GM21825 (cell line): ENCODE measurements around the gene GPR17.

Source experiments
- ATAC-seq: cut with Tn5 transposase; IDR thresholded peaks from one replicate; pipeline ENCODE4 v1.9.1; 2021; ENCODE audit warnings: mild to moderate bottlenecking, moderate library complexity; ENCODE audit not compliant: unreplicated experiment

Gene GPR17

DNA sequence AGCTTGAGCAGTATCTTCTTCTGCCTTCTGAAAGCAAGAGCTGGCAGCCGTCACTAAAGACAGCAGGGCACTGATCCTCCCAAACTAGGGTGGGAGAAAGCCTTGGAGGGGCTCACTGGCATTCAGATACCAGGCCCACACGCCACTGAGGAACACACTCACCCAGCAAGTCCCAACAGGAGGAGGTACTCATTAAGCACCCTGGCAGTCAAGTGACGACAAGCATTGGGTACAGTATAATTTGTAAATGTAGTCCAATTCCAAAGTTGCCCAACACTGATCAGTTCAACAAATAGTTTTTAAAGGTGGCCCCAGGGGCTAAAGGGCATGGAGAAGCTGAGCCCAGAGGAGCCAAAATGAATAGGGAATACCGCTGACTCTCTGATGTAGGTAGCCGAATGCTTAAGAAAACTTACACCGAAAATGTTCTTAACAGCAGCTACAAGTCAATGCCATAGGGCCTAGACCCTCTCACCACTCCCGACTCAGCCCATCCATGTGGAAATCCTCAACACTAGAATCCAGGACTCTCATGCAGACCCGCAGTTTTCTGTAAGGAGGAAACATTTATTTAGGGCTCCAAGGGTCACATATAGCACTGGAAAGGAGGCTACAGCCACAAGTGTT is 19.4 kb downstream of the GPR17 start:
- no peak for ATAC-seq

DNA sequence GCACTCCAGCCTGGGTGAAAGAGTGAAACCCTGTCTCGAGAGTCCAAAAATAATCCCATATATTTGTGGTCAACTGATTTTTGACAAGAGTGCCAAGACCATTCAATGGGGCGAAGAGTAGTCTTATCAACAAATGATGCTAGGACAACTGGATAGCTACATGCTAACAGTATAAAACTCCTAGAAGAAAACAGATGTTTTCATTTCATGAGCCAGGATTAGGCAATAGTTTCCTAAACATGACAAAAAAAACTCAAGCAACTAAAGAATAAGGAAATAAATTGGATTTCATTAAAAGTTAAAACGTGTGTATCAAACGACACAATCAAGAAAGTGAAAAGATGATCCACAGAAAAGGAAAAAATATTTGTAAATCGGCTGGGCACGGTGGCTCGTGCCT is 23.1 kb downstream of the GPR17 start:
- ATAC-seq, result no peak

DNA sequence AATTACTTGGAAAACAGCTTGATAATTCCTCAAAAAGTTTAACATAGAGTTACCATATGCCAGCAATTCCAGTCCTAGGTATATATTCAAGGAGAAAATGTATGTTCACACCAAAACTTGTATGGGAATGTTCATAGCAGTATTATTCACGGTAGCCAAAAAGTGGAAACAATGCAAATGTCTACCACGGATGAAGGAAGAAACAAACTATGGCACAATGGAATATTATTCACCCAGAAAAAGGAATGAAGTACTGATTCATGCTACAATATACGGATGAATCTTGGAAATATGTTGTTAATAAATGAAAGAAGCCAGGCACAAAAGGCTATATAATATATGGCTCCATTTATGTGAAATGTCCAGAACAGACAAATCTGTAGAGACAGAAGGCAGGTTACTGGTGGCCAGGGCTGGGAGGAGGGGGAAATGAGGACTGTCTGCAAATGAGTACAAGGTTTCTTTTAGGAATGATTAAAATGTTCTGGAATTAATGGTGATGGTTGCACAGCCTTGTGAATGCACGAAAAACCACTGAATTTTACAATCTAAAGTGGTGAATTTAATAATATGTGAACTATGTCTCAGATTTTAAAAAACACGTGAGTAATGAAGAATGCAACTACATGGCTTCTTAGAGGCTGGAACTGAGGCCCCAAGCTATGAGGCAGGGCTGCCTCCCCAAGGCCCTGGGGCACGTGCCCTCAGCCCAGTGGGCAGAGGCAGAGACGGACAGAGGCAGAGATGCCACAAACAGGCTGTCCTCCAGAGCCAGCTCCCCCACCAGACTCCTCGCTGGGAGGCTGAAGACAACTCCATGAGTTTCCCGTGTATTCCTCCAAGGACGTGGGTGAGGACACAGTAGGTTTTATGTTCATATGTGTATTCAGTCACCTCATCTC is 24.4 kb downstream of the GPR17 start:
- no peak for ATAC-seq

DNA sequence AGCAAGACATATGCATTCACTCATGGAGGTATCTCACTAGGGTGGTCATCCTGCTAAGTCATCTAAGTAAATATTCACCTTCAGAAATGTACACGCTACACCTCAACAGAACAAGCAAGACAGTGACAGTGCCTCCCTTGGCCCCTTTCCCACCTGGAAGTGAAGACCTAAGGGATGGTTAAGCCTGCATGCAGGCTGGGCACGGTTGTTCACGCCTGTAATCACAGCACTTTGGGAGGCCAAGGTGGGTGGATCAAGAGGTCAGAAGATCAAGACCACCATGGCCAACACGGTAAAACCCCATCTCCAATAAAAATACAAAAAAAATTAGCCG is 25.0 kb downstream of the GPR17 start:
- ATAC-seq, result no peak

DNA sequence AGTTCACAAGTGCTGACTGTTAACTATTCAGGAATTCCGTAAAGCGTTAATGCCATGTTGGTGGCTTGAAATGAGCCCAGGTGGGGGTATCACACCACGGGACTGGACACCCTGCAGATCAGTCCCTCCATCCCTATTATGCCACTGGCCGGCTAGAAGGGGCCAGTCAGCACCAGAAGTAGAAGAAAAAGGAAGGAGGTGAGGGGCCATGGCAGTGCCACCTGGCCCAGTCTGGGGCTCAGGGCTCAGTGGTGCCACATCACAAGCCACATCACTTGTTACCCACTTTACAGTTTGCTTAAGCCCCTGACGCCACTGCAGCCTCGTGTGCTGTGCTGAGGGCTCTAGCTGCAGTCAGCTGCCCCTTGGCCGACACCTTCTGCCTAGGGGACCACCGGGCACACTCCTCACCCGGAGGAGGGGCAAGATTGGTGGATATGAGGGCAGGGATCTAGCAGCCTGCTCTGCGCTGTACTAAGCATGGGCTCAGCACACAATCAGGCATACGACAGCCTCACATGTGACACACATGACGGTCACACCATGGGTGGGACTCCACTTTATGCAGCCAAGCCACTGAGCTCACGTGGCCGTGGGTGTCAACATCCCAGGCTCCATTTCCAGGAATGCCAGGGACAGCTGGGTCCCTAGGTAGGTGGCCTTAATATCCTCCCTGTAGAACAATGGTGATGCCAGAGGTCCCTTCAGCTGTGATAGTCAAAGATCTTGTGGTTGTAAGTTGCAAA is 25.8 kb downstream of the GPR17 start:
- no peak for ATAC-seq

DNA sequence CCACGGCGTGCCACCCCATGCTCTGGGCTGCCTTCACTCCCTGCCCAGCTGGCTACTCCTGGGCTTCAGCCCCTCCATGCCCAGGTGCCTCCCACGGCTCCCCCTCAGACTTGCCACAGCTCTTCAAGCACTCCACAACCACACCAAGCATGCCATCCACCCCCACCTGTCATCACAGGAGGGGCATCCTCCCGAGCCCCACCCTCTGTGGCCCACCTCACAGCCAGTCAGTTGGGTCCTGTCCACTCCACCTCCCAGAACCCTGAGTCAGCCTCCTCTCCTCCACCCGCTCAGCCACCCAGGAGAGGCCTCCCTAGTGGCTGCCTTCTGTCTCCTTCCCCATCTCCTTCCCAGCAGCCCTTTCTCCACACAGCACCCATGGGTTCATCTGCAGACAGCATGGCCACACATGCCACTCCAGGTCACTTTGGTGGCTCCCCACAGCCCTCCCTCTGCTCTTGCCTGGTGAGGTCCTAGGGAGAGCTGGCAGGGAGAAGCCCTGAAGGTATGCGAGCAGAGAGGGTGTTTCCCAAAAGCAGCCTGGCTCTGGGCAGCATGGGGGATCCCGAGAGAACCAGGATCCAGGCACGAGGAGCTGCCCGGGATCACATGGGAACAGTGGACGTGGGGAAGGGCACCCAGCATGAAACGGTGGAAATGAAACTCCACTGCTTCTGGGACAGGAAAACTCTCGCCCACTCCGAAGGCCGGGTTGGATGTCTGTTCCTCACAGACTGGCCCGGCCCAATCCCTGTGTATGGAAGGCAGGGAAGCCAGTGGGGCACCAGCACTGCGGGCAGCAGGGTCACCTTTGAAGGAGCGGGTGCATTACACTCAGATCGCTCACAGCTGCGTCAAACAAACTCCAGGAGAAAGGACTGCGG is 26.6 kb downstream of the GPR17 start:
- ATAC-seq, result no peak

DNA sequence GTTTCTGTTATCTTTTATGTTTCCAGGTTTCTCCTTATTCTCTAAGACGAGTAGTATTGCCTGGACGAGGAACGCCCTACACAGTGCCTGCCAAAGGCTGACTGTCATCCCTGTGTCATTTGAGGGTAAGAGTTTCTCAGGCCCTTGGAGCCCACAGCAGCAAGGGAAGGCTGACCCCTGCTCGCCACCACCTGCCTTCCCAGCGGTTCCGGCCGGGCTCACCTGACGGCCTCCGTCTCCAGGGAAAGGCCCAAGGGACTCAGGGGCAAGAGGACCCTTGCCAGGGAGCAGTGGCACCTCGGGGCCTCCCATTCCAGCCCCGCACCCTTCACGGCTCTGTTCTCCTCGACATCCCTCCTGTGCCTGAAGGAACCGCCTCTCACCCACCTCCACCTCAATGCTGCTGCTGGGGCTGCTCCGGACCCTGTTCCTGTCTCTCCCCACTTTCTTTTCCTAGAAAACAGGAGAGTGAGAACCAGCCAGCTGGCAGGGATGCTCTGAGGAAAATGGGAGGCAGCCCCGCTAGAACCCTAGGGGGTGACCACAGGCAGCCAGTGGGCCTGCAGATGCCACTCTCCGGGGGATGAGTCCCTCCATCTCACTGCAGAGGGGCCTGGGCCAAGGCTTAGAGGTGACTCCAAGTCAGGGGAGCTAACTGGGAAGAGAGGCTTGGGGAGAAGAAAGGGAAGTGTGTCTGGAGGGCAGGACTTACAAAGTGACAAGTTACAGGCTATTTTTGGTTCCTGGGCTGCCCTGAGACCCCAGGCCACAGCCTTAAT is 27.5 kb downstream of the GPR17 start:
- ATAC-seq, result no peak

DNA sequence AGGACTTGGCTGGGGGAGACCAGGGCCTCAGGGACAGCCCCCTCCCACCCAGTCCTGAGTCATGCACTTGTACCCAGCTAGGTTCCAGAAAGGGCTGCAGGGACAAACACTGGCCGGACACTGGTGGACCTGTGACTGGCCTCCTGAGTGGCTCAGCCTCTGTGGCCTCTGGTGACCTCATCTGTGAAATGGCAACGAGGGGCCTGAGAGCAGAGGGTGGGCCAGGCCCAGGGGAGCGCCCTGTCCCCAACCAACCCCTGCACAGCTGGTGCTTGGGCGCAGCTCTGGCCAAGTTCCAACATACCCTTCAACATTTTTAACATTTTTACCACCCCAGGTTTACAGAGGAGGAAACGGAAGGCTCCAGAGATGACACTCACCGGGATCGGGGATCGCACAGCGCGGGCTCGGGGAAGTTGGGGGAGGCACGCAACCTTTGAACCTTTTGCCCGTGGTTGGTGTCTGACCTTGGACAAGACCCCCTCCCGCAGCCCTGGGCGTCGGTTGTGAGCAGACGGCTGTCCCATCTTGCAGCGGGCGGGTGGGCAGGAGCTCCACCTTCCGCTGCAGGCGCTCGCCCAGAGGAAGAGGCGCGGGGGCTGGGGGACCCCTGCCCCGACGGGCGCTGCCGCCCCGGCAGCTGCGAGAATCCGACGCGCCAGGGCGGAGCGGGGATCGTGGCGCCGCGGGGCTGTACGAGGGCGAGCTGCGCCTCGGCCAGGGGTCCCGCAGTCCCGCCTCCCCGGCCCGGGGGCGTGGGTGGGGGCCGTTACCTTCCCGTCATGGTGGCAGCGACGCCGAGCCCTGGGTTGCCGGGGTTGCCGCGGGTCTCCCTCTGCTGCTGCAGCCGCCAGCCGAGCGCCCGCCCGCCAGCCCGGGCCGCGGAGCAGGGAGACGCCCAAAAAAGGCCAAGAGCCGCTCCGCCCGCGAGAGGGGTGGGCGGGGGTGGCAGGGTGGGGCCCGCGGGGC is 28.6 kb downstream of the GPR17 start:
- ATAC-seq, result no peak

DNA sequence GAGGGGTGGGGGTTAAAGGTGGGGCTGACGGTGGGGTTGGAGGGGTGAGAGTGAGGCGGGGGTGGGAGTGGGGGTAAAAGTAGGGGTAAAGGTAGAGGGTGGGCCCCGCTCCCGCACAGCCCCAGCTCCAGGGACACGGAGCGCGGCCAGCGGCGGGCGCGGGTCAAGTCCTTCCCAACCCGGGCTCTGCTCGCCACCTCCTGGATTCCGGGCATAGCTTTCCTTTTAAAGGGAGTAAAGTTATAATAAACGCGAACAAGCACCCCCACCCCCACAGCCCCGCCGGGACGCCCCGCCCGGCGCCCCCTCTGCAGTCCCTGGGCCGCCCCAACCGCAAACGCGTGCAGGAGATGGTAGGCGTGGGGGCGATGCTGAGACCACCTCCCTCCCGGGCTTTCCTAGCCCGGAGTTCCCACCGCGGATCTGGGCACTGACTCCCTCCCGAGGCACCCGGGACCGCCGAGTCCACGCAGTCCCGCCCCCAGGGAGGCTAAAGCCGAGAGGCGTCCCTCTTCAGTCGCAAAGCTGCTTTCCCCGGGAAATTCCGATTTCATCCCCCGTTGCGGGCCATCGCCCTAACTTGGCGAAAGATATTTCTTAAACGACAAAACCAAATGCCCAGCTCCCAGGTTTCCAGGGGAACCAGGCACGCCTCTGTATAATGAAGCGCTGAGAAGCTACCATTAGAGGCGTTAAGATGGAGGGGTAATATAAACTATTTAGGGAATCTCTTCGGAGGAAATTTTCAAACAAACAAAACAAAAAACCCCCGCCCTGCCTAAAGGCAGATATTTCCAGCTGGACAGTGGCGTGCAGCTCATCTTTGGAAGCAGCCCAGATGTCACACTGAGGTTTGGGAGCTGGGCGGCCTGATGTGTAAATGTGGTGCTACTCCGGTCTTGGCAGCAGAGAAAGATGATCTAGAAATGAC is 29.6 kb downstream of the GPR17 start, which contains the start of gene LIMS2:
Gene LIMS2, minus strand, starts transcription at position 200 of the 931 bp plus-strand sequence. CDS start 506 bp downstream, outside the sequence.
- no peak for ATAC-seq

DNA sequence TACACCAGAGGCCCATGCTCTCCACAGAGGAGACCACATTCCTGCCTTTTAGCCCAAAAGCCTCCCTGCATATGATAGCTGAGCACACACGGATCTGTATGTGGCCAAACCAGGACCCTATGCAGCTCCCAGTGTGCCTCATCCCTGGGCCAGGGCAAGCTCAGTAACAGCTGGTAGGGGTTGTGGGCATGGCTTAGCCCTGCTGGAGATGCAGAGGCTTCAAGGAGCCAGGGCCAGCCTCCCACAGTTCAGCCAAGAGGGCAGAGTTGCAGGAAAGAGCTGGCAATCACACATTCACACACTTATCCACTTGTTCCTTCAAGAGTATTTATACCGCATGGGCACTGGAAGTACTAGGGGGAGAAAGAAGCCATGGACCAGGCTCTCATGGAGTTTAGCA is 31.0 kb downstream of the GPR17 start:
- ATAC-seq, result no peak

DNA sequence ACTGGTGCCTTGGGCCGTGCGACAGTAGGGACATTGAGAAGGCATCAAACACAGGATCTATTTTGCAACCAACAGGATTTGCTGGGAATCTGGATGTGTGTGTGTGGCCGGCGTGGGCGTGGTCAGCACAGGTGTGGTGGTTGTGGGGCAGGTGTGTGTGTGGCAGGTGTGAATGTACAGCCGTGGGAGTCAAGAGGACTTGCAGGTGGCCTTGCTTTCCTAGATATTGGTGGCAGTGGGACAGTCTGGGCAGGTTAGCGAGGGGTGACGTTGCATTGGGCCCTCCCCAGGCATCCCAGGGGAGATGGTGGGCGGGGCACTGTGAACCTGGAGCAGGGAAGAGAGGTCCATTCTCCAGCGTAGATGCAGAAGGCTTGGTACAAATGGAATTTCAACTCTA is 32.6 kb downstream of the GPR17 start:
- ATAC-seq, result no peak

DNA sequence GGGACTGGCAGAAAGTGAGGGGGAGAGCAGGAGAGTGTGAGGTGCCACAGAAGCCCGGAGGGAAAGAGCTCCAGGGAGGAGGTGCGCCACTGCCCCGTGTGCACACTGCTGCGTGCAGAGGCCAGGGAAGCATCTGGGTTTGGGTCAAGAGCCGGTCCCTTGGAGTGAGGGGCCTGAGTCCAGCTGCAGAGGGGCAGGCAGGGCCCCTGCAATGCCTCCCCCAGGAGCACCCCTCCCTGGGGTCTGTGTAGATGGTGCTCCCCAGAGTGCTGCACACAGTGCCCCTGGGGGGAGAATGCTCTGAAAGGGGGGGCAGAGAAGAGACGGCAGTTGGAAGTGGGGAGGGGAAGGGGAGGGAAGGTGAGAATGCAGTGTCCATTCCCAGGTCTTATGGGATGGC is 33.0 kb downstream of the GPR17 start:
- no peak for ATAC-seq

DNA sequence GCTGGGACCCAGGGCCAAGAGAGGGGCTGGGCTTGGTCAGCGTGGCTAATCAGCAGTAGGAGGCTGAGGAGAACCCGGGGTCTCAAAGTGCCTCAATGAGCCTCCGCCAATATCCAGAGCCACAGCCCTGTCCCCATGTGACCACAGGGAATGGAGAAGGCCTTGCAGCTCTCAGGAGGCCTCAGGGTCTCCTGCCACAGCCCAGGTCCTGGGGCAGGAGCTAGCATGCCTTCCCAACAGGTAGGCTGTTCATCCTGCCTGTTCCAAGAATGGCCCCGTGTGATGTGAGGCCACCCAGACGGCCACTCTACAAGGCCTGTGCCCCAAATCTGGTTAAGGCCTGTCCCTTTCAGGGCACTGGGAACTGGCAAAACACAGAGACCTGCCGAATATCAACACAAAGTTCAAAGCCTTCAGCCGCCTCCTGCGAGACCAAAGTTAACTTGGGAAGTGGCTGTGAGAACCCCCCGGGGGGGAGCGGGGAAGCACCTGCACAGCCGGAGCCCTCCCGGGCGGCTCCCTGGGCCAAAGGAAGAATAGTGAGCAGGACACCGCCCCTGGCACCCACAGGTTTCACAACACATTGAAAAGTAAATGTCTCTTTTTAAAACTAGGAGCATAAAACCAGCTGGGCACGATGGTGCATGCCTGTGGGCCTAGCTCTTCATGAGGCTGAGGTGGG is 33.9 kb downstream of the GPR17 start:
- no peak for ATAC-seq

DNA sequence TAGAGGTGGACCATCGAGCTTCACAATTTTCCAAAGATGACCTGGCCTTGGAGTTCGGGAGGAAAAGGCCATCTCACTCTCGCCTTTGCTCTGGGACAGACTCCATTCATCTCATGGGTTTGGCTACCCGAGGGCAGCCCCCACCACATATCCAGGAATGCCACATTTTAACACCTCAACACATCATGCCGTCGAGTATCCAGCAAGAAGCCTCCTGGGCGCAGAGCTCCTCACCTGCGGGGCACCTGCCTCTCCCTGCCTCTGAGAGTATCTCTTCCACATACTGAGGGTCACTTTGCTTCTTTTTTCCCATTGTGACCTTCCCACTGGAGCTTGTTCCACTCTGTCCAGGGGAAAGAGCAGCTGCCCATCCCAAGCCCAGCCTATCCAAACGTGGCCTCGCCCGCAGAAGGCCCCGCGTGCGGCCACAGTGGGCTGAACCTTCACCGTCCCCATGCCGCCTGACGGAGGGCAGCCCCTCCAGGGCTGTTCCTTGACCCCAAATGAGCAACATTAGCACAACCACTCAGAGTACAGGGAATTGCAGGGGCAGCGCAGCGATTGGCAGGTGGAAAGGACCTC is 34.8 kb downstream of the GPR17 start:
- ATAC-seq, result no peak

DNA sequence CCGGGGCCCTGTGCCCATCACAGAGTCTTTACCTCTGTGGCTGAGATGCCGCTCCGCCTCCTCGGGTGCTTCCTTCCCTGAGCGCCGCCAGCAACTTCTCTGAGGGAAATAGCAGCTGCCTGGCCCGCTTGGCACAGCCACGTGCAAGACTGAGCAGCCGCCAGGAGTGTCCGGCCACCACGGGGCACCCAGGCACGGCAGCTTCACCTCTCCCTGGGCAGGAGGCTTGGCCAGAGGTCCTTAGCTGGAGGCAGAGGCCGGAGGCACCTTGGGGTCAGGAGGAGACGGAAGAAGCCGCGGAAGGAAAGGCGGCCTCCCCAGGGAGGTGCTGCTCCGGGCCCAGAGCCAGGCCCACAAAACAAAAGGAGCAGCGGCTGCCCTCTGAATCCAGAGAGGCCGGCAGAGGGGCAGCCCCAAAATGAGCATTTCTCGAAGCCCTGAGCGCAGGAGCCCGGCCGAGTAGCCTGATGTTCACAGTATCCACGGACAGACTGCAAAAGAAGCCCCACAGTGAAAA is 35.4 kb downstream of the GPR17 start:
- ATAC-seq, result no peak

DNA sequence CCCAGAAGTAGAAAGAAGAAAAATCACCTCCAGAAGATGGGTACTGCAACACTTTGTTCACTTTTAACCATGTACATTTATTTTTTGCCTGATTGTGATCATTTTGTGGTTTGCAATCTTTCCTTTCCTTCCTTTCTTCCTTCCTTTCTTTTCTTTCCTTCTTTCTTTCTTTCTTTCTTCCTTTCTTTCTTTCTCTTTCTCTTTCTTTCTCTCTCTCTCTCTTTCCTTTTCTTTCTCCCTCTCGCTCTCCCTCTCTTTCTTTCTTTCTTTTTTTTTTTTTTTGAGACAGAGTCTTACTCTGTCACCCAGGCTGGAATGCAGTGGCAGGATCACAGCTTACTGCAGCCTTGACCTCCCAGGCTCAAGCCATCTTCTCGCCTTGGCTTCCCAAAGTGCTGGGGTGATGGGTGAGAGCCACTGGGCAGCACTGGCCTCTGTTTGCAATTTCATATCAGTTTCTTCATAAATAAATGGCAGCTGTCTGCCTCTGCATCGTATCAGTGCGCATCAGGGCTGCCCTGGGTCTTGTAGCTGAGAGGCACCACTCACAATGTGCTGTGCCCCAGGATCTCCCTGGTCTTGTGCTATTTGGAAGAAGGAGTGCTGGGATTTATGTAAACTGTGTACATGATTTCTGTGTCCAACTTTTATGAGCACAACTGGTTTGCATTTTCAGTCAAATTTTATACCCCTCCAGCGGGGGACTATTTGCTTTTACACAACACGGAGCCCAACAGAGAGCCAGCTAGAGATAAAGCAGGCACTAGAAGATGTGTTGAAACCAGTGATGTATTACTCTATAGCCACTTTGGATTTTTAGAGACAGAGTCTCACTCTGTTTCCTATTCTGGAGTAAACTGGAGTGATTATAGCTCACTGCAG is 36.3 kb downstream of the GPR17 start:
- no peak for ATAC-seq
